GM19452 (cell line): ENCODE measurements around the gene OR10T2.
"Not testable (repeated sequence)": the region's sequence is repeated elsewhere in the genome, so short reads cannot be mapped to it uniquely, and the experiment has no call there.

Experiments used
- ATAC-seq: cut with Tn5 transposase; IDR thresholded peaks from one replicate; pipeline ENCODE4 v1.9.1; 2021; ENCODE audit not compliant: unreplicated experiment

The OR10T2 gene

GRCh38 chr1:158398818-158399514 is at the start of gene OR10T2:
Gene OR10T2, minus strand, starts transcription at chr1:158399466. Its CDS starts 0 bp downstream, at chr1:158399466.
- no peak for ATAC-seq

GRCh38 chr1:158445376-158445775 is 46.1 kb upstream of the OR10T2 start:
- no peak for ATAC-seq

- no peak for ATAC-seq
Observed at GRCh38 chr1:158434741-158435140, 35.5 kb upstream of the OR10T2 start.

- not testable (repeated sequence) for ATAC-seq
Observed at GRCh38 chr1:158430163-158430562, 30.9 kb upstream of the OR10T2 start.

GRCh38 chr1:158426137-158426536 is 26.9 kb upstream of the OR10T2 start, which contains the start of gene OR10K2:
Gene OR10K2, minus strand, starts transcription at chr1:158426237. Its CDS starts 5,371 bp downstream, at chr1:158420866.
- ATAC-seq, result no peak

- ATAC-seq, result no peak
Observed at GRCh38 chr1:158425027-158425426, 25.8 kb upstream of the OR10T2 start.

- ATAC-seq, result no peak
Observed at GRCh38 chr1:158422212-158422611, 22.9 kb upstream of the OR10T2 start.

- ATAC-seq, result no peak
Observed at GRCh38 chr1:158417586-158417985, 18.3 kb upstream of the OR10T2 start.

GRCh38 chr1:158414651-158415345 is 15.5 kb upstream of the OR10T2 start:
- ATAC-seq, result no peak

GRCh38 chr1:158407092-158407491 is 7.8 kb upstream of the OR10T2 start:
- no peak for ATAC-seq

- ATAC-seq, result no peak
Observed at GRCh38 chr1:158400871-158401270, 1.6 kb upstream of the OR10T2 start.

- ATAC-seq, result no peak
Observed at GRCh38 chr1:158396646-158397045, 2.6 kb downstream of the OR10T2 start.

GRCh38 chr1:158393476-158393875 is 5.8 kb downstream of the OR10T2 start:
- no peak for ATAC-seq

- ATAC-seq, result no peak
Observed at GRCh38 chr1:158391099-158391498, 8.2 kb downstream of the OR10T2 start.

GRCh38 chr1:158390331-158390730 is 8.9 kb downstream of the OR10T2 start:
- no peak for ATAC-seq

GRCh38 chr1:158374860-158375259 is 24.4 kb downstream of the OR10T2 start:
- ATAC-seq, result no peak

GRCh38 chr1:158374101-158374500 is 25.2 kb downstream of the OR10T2 start:
- not testable (repeated sequence) for ATAC-seq

GRCh38 chr1:158371188-158371953 is 27.9 kb downstream of the OR10T2 start:
- peak; percentile 94 for ATAC-seq

- ATAC-seq, result no peak
Observed at GRCh38 chr1:158366783-158367182, 32.5 kb downstream of the OR10T2 start.

GRCh38 chr1:158362941-158363340 is 36.3 kb downstream of the OR10T2 start:
- ATAC-seq, result no peak

GRCh38 chr1:158362482-158362881 is 36.8 kb downstream of the OR10T2 start:
- ATAC-seq, result no peak

GRCh38 chr1:158357441-158357840 is 41.8 kb downstream of the OR10T2 start:
- no peak for ATAC-seq
